GM12875 (cell line): ENCODE measurements around the gene PLK4.
"Not testable (repeated sequence)": the region's sequence is repeated elsewhere in the genome, so short reads cannot be mapped to it uniquely, and the experiment has no call there.

Source experiments
- H3K4me3 ChIP-seq: one replicate; pipeline ENCODE4 v1.5.1; 2011; ENCODE audit warnings: low read depth, low read length, control low read depth
- TF ChIP-seq, protein P1 (sequence below): IDR thresholded peaks from 2 replicates; pipeline ENCODE4 v1.5.1; 2011; ENCODE audit warnings: low read depth, mild to moderate bottlenecking, control low read depth, inconsistent platforms, low read length, moderate library complexity, borderline replicate concordance; ENCODE audit not compliant: insufficient read depth

The PLK4 gene

DNA sequence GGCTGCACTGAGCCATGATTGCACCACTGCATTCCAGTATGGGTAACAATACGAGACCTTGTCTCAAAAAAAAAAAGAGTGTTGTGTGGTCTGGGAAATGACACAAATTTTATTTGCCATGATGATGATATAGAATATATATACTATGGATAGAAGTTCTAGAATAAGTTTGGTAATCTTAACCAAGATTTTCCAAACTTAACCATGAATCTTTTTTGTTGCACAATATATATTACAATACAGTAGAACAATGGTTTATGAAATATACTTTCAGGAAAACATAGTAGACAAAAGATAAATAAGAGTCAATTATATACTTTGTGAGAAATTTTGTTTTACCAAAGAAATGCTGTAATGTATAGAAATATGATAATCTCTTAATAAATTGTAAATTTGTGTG lies 49.5 kb downstream of the PLK4 start:
- no peak overlapping the region for H3K4me3 ChIP-seq
- TF ChIP-seq, protein P1, sequence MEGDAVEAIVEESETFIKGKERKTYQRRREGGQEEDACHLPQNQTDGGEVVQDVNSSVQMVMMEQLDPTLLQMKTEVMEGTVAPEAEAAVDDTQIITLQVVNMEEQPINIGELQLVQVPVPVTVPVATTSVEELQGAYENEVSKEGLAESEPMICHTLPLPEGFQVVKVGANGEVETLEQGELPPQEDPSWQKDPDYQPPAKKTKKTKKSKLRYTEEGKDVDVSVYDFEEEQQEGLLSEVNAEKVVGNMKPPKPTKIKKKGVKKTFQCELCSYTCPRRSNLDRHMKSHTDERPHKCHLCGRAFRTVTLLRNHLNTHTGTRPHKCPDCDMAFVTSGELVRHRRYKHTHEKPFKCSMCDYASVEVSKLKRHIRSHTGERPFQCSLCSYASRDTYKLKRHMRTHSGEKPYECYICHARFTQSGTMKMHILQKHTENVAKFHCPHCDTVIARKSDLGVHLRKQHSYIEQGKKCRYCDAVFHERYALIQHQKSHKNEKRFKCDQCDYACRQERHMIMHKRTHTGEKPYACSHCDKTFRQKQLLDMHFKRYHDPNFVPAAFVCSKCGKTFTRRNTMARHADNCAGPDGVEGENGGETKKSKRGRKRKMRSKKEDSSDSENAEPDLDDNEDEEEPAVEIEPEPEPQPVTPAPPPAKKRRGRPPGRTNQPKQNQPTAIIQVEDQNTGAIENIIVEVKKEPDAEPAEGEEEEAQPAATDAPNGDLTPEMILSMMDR = no peak

DNA sequence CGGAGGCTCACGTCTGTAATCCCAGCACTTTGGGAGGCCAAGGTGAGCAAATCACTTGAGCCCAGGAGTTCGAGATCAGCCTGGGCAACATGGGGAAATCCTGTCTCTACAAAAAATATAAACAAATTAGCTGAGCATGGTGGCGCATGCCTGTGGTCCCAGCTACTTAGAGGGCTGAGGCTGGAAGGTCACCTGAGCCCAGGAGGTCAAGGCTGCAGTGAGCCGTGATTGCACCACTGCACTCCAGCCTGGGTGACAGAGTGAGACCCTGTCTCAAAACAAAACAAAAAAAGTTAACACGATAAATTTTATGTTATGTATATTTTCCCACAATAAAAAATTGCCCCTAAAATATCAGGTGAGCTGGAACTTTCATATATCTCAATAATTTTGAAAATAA lies 51.1 kb downstream of the PLK4 start:
- not testable (repeated sequence) for H3K4me3 ChIP-seq

DNA sequence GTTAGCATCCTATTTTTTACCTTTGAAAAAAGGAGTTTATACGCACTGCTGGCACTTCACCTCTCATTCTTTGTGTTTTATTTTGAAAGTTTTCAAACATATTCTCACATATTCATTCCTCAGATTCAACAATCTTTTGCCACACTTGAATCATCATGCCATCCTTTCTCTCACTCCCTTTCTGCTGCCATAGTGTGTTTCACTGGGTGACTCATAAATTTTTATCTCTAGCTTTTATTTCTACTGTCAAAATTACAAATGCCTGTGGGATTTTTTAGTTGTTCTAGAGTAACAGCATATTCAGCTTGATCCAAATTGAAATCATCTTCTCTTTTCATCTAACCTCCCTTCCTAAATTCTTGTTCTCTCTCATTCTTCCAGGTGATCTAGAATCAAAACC lies 56.3 kb downstream of the PLK4 start:
- H3K4me3 ChIP-seq = no peak overlapping the region
- TF ChIP-seq, protein P1 = no peak
